Progenitor cell of endocrine pancreas (in vitro differentiated cells): ENCODE measurements around the gene C3orf70. TPM values are rescaled to one million over a fixed set of nuclear protein-coding genes. Genes with fewer than 3 reads are reported as not detected.

ENCODE experiments used
- DNase-seq: peaks from one replicate; pipeline ENCODE4 v3.0.0; 2021; ENCODE audit warnings: low spot score; ENCODE audit not compliant: unreplicated experiment
- H3K27ac Mint-ChIP-seq: 2 replicates; pipeline ENCODE4 v1.8.0; 2021; ENCODE audit warnings: mild to moderate bottlenecking, moderate library complexity, mixed read lengths
- H3K27me3 Mint-ChIP-seq: 2 replicates; pipeline ENCODE4 v1.8.0; 2021; ENCODE audit warnings: mixed read lengths
- H3K36me3 Mint-ChIP-seq: 2 replicates; pipeline ENCODE4 v1.8.0; 2022; ENCODE audit warnings: mixed read lengths; ENCODE audit not compliant: insufficient read depth
- H3K4me1 Mint-ChIP-seq: 2 replicates; pipeline ENCODE4 v1.8.0; 2021; ENCODE audit warnings: low read depth, mixed read lengths
- H3K4me3 Mint-ChIP-seq: 2 replicates; pipeline ENCODE4 v1.8.0; 2021; ENCODE audit warnings: low read depth, mild to moderate bottlenecking, moderate library complexity, mixed read lengths
- H3K9me3 Mint-ChIP-seq: 2 replicates; pipeline ENCODE4 v1.8.0; 2021; ENCODE audit warnings: low read depth, mixed read lengths
- CTCF ChIP-seq: fragments of 200-600 bp; sonication (generic); IDR thresholded peaks from one replicate; pipeline ENCODE4 v1.5.0; 2021; ENCODE audit warnings: antibody characterized with exemption, mild to moderate bottlenecking; ENCODE audit not compliant: unreplicated experiment
- total RNA-seq: library from RNA; stranded (reverse); gene quantifications from 2 replicates; pipeline ENCODE4 v1.2.1, GENCODE V29; 2021

C3orf70 gene
- total RNA-seq, 1 donor from 2014 or later = 5.8 TPM

GRCh38 chr3:185172086-185173049 is 19.5 kb upstream of the C3orf70 start:
- H3K4me3 Mint-ChIP-seq = no peak overlapping the region
- H3K4me1 Mint-ChIP-seq = peaks cover 12% of the 10 kb centered on the region
- no peak overlapping the region for H3K27ac Mint-ChIP-seq
- DNase-seq = no peak
- H3K9me3 Mint-ChIP-seq = no peaks in the 10 kb centered on the region
- H3K36me3 Mint-ChIP-seq = no peaks in the 10 kb centered on the region
- H3K27me3 Mint-ChIP-seq = no peaks in the 10 kb centered on the region
- TF ChIP-seq CTCF = no peak

GRCh38 chr3:185164428-185165217 is 11.8 kb upstream of the C3orf70 start:
- DNase-seq = no peak
- Mint-ChIP-seq H3K4me1 (peaks cover 3% of the 10 kb centered on the region), H3K36me3 (no peaks in the 10 kb centered on the region), H3K4me3 (no peak overlapping the region), H3K27me3 (peaks cover 11% of the 10 kb centered on the region), H3K9me3 (no peaks in the 10 kb centered on the region), H3K27ac (peak overlapping the region; percentile 6)
- no peak for TF ChIP-seq CTCF

GRCh38 chr3:185162634-185163033 is 9.8 kb upstream of the C3orf70 start:
- DNase-seq = no peak
- H3K27ac Mint-ChIP-seq = no peak overlapping the region
- TF ChIP-seq CTCF = no peak
- no peak overlapping the region for H3K4me3 Mint-ChIP-seq
- no peaks in the 10 kb centered on the region for H3K9me3 Mint-ChIP-seq
- H3K4me1 Mint-ChIP-seq = peaks cover 3% of the 10 kb centered on the region
- no peaks in the 10 kb centered on the region for H3K36me3 Mint-ChIP-seq
- peaks cover 20% of the 10 kb centered on the region for H3K27me3 Mint-ChIP-seq

- no peak for TF ChIP-seq CTCF
- DNase-seq = no peak
- Mint-ChIP-seq H3K36me3 (no peaks in the 10 kb centered on the region), H3K4me1 (peaks cover 3% of the 10 kb centered on the region), H3K9me3 (no peaks in the 10 kb centered on the region), H3K27ac (no peak overlapping the region), H3K4me3 (no peak overlapping the region), H3K27me3 (peaks cover 23% of the 10 kb centered on the region)
Observed at GRCh38 chr3:185161761-185162160, 8.9 kb upstream of the C3orf70 start.

- TF ChIP-seq CTCF = no peak
- DNase-seq = no peak
- Mint-ChIP-seq H3K9me3 (no peaks in the 10 kb centered on the region), H3K27ac (no peak overlapping the region), H3K4me1 (no peaks in the 10 kb centered on the region), H3K4me3 (no peak overlapping the region), H3K36me3 (no peaks in the 10 kb centered on the region), H3K27me3 (peaks cover 22% of the 10 kb centered on the region)
Observed at GRCh38 chr3:185157347-185157746, 4.5 kb upstream of the C3orf70 start.
